Stimulated activated CD8-positive, alpha-beta memory T cell treated with anti-CD3 and anti-CD28 coated beads, Interleukin-7, amount 100 ng/mL, for 4 hours (primary cell): ENCODE data around the gene SRI.
"Not testable (repeated sequence)": the region's sequence is repeated elsewhere in the genome, so short reads cannot be mapped to it uniquely, and the experiment has no call there.

ENCODE experiments used
- DNase-seq, 2 donors: peaks; one replicate each; pipeline ENCODE4 v3.0.0-alpha.2; 2020; ENCODE audit warnings: low read depth in 2 of 2

Gene SRI, protein sequence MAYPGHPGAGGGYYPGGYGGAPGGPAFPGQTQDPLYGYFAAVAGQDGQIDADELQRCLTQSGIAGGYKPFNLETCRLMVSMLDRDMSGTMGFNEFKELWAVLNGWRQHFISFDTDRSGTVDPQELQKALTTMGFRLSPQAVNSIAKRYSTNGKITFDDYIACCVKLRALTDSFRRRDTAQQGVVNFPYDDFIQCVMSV

DNA sequence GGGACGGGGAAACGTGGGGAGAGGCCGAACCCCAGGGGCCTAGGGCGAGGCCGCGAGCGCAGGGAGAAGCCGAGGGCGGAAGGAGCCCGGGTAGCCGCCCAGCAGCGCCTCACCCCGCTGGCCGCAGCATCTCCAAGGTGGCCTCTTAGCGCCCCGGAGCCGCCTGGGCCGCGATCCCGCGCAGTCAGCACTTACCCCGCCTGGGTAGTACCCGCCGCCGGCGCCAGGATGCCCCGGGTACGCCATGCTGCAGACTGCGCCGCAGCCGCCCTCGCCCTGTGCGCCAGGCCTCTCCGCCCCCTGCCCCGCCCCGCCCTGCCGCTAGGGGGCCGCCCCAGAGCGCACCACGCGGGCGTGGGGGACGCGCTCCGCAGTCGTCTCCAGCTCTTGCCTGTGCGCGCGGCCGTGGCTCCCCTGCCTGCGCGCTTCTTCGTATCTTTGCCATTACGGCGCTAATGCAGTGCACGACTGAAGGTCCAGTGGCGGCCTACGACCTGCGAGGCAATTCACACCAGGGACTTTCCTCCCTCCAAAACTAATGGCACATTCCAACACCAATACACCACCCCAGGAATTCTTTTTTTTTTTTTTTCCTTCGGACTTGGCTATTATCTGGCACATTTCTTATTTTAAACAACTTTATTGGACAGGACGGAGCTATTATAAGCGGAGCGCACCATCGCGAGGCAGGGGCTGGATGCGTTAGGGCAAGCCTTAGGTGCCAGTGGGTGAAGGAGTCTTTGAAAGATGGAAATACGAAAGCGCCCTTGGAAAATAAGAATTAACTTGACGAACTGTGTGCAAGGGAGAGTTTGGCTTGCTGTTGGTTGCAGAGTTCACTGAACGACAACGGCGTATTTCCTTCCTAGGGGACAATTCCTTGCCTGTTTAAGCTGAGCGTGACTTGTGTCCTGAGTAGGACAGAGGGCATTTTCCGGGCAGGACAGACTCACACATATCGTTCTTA is at the start of gene SRI:
Gene SRI (minus strand): TSS at position 258 of the 967 bp plus-strand sequence. CDS start 12 bp downstream, at position 246.
- peak; percentile 72 to 86 for DNase-seq

DNA sequence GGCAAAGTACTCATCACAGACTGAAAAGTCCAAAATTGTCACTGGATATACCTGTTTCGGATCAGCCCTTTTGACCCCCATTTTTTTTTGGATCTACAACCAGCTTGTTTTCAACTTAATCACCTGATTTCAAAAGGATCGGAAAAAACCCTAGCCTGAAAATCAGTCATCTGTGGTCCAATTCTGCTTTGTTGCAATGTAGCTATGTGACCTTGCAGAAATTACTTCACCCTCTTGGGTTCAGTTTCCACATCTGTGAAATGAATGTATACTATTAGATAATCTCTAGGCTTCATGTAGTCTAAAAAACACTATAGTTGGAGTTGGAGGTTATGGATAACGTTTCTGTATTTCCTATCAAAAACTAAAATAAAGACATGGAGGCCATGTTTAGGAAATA is 49.7 kb upstream of the SRI start:
- DNase-seq, result no peak

DNA sequence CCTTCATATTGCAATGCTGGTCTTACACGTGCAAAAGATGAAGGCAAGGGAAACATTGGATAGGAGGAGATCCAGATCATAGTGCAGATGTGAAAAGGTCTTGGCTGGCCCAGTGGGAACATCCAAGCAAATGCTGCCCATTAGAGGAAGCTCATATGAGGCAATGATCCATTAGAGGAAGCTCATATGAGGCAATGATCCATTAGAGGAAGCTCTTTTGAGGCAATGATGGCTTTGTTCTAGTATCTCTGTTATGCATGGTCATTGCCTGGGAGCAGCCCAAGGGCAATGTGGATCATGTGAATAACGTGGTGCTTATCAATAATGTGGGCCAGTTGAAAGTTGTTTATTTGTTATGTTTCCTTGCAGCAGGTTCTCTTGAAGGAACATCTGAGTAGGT is 49.0 kb upstream of the SRI start:
- no peak for DNase-seq

DNA sequence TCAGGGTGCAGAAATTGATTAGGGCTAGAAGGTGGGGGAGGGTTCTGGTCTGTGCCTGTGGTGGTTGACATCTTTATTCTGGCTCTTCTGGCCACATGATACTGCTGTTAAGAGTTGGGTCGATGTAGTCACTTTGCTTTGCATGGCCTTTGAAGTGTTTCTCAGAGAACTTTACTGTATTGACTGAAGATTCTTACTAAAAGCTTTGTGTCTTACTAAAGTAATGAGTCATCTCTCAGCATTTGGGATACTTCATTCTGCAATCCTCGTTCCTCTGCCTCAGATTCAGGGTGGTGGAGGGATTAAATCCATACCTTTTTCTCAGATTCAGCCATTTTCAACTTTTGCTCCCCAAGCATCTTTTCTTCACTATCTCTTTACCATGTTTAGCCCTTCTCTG is 48.2 kb upstream of the SRI start:
- no peak for DNase-seq

DNA sequence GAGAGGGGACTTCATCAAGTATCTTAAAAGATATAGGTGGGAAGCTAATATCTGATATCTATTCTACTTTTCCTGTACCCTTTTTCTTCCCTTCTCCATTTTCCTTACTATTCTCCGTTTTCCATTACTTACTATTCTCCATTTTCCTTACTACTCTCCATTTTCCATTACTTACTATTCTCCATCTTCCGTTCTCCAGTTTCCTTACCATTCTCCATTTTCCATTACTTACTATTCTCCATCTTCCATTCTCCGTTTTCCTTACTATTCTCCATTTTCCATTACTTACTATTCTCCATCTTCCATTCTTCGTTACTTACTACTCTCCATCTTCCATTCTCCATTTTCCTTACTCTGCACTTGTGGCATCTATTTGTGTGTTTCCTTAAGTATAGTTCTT is 47.6 kb upstream of the SRI start:
- no peak for DNase-seq

DNA sequence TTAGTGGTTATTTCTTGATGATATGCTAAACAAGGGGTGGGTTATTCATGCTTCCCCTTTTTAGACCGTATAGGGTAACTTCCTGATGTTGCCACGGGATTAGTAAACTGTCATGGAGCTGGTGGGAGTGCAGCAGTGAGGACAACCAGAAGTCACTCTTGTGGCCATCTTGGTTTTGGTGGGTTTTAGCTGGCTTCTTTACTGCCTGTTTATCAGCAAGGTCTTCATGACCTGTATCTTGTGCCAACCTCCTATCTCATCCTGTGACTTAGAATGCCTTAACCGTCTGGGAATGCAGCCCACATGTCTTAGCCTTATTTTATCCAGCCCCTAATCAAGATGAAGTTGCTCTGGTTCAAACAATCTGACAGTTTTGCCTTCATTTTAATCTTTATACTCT is 45.1 kb upstream of the SRI start:
- DNase-seq, result not testable (repeated sequence)

DNA sequence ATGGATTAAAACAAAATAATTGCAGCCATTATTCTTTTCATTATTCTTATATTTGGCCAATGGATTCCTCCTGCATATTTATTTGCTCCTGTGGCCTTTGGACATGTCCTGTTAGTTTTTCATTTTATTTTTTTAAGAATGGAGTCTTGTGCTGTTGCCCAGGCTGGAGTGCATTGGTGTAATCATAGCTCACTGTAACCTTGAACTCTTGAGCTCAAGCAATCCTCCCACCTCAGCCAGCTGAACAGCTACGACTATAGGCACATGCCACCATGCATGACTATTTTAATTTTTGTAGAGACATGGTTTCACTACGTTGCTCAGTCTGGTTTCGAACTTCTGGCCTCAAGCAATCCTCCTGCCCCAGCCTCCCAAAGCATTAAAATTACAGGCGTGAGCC is 42.7 kb upstream of the SRI start:
- DNase-seq, result no peak

DNA sequence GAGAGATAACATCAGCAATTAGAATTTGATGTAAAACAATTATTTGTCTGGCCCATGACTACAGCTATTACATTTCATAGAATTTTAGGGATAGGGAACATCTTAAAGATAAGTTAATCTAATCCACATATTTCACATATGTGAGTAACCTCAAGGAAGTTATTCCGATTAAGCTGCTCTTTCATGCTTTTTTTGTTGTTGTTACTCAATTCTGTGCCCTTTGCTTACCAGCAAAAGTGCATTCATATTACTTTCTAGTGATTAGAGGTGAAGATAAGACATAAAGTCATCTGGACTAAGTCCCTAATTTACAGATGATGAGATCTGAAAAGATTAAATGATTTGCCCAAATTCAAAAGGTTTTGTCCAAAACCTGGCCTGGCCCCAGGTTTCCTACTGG is 40.9 kb upstream of the SRI start:
- no peak for DNase-seq

DNA sequence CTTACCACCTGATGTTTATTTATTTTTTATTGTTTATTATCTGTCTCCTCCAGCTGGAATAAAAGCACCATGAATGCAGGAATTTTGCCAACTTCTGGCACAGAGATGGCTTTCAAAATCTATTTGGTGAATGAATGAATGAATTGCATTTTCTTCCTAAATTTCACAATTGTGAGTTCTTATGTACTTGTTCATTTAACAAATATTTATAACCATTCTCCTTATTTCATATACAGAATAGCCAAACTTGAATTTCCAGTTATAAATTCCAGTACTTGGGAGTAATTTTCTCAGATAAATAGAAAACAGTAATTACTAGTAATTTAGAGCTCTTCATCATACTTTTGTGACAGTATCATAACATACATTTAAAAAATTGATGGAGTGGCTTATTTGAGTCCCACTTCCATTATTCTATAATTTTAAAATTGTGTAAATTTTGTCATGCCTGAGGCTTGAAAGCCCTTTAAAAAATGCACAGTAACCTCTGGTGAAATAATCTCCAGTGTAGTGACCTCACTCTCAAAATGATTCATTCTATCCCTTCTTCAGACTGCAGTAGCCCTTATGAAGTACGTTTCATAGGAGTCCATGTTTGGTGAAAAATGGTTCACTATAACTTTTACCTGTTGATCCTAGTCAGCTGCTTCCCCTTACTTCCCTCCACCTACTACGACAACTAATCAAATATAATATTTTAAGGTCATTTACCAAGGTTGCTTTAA is 40.0 kb upstream of the SRI start:
- no peak for DNase-seq

DNA sequence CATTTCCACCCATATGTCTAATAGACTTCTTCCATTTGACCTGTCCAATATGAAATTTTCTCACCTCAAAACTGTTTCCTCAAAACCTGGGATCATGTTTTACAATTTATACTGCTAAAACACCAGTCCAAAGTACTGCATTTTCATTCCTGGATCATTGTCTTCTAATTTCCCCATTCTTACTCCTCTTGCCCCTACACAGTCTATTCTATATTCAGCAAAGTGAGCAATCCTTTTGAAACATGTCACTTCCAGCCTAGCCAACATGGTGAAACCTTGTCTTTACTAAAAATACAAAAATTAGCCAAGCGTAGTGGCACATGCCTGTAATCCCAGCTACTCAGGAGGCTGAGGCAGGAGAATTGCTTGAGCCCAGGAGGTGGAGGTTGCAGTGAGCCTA is 38.5 kb upstream of the SRI start:
- DNase-seq, result not testable (repeated sequence)

DNA sequence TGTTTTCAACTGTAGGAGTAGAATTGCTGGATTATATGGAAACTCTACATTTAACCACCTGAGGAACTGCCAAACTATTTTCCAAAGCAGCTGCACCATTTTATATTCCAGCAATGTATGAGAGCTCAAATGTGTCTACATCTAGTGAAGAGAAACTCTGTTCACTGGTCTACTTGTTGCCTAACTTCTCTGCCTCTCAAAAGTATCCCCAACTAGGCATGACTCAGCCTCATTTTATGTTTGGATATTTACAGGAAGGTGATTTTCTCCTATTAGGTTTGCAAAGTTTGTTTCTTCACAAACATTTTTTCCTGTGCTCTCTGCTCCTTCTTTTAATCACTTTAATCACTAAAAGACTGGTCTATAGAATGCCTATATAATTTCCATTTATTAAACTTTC is 37.1 kb upstream of the SRI start:
- no peak for DNase-seq

DNA sequence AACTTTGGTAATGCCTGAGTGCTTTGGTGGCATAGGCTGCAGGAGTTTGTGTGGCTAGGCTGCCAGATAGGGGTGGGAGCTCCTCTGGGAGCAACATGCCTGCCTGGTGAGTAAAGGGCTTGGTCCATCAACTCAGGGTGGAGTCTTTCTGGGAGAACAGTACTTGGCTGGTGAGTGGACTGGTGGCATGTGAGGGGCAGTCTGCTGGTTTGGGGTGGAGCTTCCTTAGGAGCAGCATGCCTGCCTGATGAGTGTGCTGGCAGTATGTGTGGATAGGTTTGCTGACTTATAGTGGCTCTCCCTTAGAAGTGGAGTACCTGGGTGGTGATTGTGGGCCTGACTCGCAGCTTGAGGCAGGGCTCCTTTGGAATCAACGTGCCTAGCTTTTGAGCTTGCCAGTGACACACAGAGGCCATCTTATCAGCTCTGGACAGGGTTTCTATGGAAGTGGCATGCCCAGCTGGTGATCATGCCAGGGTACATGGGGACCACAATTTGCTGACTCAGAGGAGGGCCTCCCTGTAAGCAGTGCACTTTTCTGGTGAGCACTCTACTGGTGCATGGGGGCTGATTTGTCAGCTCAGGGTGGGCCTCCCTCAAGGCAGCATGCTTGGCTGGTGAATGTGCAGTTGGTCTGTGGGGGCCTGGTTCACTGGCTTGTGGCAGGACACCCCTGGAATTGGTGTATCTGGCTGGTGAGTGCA is 35.0 kb upstream of the SRI start:
- DNase-seq, result no peak

DNA sequence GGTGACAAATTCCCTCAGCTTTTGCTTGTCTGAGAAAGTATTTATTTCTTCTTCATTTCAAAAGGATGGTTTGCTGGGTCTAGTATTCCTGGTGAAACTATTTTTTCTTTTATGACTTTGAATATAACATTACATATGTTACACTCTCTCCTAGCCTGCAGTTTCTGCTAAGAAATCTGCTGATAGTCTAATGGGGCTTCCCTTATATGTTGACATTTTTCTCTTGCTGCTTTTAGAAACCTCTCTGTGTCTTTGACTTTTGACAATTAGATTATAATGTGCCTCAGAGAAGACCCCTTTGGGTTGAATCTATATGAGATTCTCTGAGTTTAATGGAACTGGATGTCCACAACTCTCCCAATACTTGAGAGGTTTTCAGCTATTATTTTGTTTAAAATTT is 33.8 kb upstream of the SRI start:
- DNase-seq, result no peak

DNA sequence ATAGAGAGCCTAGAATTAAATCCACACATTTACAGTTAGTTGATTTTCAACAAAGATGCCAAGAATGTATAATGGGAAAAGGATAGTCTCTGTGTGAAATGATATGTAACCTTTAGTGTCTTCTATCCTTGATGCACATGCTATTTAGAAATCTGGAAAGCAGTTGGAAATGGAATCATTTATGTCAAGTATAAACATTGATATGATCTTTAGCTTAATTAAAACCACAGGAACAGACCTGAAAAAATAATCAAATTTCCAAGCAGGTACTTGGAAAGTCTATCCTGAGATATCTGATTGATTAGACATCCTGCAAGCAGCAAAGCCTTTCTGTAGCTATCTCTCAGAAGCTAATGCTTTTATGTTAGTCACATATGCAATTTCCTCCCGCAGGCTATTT is 24.4 kb upstream of the SRI start:
- no peak for DNase-seq

DNA sequence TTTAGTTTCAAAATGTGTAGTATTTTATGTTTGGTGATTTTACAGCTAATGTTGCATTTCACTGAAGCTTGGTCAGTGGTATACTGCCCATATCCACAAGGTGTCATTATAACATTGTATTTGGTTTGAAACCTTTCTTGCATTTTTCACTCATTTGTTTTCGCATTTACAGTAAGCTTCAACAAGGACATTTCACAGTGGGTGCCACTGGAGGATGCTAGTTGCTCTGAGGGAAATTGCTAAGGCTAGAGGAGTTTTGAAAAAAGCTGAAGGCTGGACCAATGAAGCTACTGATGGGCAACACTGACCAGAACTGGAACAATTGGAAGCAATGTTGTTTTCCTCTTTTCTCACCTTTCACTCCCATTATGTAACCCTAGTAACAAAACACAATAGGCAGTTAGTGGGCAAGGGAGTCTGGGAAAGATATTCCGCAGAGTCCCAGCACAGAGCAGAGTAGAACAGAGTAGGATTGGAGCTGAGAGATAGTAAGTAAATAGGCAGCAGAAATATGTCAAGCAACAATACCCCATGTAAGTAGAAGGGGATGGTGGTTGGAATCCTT is 23.6 kb upstream of the SRI start:
- DNase-seq, result no peak

DNA sequence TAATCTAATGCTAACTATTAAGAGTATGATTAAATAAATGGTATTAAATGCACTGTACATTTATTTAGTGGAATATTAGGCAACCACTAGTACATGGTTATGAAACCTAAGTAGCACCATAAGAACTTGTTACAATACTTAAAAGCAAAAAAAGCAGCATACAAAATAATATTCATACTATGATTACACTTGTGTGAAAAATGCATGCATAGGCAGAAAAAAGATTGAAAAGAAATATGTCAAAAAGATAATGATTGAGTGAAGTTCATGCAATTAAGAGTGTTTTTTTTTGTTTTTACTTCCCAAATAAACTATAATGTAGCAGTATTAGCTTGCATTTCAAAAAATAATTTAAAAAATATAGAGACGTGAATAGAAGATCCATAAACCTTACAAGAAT is 20.0 kb upstream of the SRI start:
- DNase-seq, result no peak

DNA sequence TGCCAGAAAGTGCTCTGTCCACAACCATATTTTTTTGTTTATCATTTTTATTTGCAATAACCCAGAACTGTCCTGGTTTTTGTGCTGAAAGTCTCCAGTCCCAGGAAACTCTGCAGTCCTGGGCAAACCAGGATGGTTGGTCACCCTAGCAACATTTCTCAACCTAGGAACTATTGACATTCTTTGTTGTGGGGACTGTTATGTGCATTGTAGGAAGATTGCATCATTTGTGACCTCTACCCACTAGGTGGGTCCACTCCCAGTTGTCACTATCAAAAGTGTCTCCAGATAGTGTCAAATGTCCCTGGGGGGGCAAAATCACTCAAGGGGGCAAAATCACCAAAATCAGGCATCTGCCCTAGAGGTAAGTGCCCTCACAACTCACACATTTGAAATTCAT is 14.0 kb upstream of the SRI start:
- DNase-seq, result no peak

DNA sequence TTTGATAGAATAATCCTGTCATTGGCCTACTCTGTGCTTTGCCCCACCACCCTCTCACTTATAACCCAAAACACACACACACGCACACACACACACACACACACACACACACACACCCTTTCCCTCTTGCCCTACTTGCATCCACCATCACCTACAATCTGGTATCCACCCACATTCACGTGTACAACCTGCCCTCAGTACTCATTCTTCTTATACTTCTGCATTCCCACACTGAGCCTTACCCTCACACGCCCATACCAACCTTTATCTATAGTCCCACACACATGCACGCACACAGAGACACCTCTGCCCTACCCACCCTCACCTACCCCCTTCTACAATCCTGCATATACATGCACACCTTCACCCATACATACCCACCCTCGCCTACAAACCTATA is 10.8 kb upstream of the SRI start:
- no peak for DNase-seq

DNA sequence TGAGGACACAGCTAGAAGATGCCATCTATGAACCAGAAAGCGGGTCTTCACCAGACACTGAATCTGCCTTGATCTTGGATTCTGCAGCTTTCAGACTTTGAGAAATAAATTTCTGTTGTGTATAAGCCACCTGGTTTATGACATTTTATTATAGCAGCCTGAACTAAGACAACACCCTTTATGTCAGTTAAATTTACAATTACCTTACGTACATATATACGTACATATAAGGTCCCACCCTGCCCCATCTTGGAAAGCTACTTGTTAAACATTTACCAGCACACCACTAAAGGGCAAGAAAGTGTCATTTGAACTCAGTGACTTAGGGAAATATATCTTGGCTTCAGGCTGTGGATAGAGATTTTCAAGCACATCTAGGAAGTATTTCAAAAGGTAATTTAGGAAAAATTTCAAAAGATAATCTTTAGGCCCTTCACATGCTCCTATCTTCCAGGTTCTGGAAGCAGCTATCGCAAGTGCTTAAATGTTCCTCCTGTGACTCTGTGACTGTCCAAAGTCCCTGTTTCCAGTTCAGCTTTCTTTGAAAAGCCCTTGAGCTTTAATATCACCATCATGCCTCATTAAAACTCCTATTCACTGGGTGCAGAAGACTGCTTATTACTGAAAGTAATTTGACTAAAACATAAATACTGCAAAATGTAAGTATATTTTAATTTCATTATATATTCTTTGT is 9.6 kb upstream of the SRI start:
- DNase-seq, result no peak

DNA sequence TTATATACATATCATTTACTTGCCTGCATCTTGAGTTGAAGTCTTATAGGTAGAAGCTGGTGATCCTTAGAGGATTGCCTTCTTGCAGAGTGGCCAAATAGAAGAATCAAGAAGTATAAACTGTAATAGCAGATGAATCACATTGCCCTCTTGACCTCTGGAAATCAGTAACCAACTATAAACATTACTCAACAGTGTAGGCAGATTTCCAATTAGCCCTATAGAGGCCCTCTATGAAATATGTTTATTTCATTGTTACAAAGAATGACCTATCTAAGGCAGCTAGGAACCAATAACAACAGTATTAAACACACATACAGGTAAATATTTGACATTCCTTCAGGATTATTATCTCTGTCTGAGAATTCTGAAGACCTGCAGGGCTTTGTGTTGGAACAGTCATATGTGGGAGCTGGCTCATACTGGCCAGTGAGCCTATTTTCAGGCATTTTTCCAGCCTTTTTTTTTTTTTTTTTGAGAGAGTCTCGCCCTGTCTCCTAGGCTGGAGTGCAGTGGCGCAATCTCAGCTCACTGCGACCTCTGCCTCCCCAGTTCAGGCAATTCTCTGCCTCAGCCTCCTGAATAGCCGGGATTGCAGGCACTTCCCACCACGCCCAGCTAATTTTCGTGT is 7.2 kb upstream of the SRI start:
- DNase-seq, result no peak

DNA sequence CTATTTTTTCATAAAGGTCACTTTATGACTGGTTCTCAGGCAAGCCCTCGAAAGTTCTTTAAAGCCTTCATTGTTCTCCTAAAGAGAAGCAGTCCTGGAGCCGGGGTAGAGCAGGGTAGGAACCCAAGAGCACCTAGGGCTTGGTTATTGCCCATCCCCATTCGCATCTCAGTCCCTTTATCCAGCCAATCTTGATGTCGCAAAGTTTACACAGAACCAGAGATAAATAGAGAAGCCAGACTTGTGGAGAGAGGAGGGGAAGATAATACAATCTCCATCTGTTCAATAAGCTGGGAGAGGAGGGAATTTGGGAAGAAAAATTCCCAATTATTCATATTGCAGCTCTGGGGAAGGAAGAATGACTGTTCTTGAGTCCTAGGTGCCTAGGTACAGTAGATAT is 6.4 kb upstream of the SRI start:
- DNase-seq, result no peak
